NCI-H526 treated with DMSO at 0.1 percent for 48 hours (cell line): Measurements from ENCODE around the gene GUCA2A.

Experiments
- DNase-seq: peaks from one replicate; lab custom pipeline; 2025; lab: John Stamatoyannopoulos, UW

Gene GUCA2A

DNA sequence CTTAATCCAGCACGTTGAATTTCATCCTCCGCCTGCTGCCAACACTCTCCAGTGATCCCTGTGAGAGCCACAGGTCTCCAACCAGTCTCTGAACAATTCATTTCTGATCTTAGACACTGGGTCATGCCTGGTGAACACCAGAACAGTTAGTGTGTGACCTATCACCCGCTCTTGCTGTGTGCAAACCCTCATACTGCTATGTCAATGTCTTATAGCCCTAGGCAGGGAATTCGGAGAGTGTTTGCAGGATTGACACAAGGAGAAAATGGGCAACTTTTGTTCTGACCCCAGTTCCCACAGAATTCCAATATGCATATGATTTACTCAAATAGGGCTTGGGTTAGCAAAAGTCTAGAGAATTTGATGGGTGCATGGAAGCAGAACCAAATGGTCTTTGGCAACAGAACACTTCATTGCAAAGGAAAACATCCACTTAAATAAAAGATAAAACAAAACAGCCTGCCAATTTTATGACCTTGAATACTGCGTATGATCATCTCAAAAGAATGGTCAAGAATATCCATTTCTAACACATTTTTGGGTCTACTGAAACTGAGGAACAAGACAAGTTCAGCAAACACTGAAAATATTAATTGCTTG is 34.4 kb downstream of the GUCA2A start:
- DNase-seq: no peak

- DNase-seq: no peak
Measured at GRCh38 chr1:42128964-42129363, 35.6 kb downstream of the GUCA2A start.

GRCh38 chr1:42128499-42128898 is 36.0 kb downstream of the GUCA2A start:
- DNase-seq: no peak

DNA sequence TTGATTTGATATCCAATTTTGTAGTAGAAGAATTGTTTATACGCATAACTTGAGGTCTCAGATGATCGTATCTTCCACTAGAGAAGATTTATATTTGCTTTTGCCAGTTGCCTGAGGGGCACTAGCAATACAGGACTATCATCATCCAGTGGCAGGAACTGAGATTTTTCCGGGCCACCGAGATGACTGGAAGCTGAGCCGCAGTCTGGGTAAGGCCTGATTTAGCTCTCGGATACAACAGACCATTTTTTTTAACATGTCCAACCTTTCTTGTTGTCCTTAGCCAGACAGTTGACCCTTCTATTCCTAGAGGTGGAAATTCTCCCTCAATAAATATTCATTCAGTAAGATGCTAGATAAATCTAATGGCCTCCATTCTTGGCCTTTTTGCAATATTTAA is 36.8 kb downstream of the GUCA2A start:
- DNase-seq: no peak

DNA sequence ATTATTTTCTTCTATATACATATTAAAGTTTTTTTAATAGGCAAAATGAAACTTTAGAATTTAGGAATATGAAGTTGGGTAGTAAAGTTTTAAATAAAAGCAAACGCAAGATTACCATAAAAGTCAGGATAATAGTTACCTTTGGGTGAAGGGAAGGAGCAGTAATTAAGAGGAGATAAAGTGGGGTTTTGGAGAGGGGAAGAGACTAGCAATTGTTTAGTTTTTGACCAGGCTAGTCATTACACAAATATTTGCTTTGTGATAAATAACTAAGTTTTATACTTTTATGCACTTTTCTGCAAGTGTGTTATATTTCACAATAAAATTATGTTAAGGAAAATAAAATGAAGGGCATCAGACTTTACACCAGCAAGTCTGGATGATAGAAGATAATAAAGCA is 39.0 kb downstream of the GUCA2A start:
- no peak for DNase-seq

- no peak for DNase-seq
Measured at GRCh38 chr1:42122408-42122807, 42.1 kb downstream of the GUCA2A start.

DNA sequence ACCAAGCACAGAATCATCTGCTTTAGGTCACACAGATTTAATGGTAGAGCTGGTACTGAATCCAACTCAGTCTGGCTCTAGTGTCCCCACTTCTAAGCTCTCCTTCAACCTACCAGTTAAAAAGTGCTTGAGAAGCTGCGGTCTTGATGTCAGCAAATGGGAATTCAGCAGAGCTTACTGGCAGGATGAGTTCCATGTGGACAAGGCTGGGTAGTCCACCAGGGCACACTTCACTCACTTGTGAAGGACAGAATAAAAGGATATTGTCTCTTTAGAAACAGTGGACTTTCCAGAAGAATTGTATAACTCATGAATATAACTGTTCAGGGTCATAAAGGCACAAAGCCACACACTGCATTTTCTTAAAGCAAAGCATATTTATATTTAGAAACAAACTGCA is 46.4 kb downstream of the GUCA2A start:
- DNase-seq: no peak

- no peak for DNase-seq
Measured at GRCh38 chr1:42117214-42117613, 47.3 kb downstream of the GUCA2A start.

DNA sequence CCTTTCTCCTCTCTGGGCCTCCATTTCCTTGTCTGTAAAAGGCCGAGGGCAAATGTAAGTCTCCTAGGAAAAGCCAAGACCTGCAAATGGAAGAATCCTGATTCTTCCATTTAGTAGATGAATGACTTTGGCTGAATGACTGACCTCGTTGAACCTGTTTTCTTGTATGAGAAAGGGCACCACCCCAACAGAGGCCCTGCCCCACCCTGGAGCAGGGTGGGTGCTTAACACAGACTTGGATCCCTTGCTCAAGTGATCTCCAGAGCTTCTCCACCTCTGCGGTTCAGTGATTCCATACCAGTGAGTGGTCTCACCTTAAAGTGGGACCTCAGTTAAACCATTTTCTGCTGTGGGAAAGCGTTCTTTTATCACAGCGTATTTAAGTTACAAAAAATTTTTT is 50.3 kb downstream of the GUCA2A start:
- DNase-seq: no peak
